CD14-positive monocyte (primary cell): ENCODE data around the gene NPW. TPM values are rescaled to one million over a fixed set of nuclear protein-coding genes. Genes with fewer than 3 reads are reported as not detected.

Source experiments
- DNase-seq, 3 donors: peaks; one replicate each; pipeline ENCODE4 v3.0.0-alpha.2; 2011 to 2022
- H2AFZ ChIP-seq: 2 replicates; pipeline ENCODE4 v1.6.0; 2012; ENCODE audit warnings: mild to moderate bottlenecking, low read depth, low read length, inconsistent platforms; ENCODE audit not compliant: insufficient read depth, poor library complexity, severe bottlenecking
- H3K27ac ChIP-seq, 2 donors: 1 replicate in 1 of 2; 2 replicates in 1 of 2; pipeline ENCODE4 v1.5.1; 2012 to 2013; ENCODE audit warnings: low read length in 2 of 2, control low read depth in 1 of 2, inconsistent platforms in 1 of 2, low read depth in 1 of 2, mild to moderate bottlenecking in 1 of 2
- H3K27me3 ChIP-seq, 2 donors: one replicate each; pipeline versions ENCODE4 v1.6.0 to v1.6.1; 2011 to 2013; ENCODE audit warnings: low read length in 2 of 2; ENCODE audit not compliant: control insufficient read depth in 2 of 2, insufficient read depth in 2 of 2
- H3K36me3 ChIP-seq, 2 donors: replicated peaks in 1 of 2; 1 replicate in 1 of 2; 2 replicates in 1 of 2; pipeline versions ENCODE4 v1.5.1 to v1.6.1; 2012 to 2013; ENCODE audit warnings: low read length in 2 of 2, control low read depth in 1 of 2, inconsistent platforms in 1 of 2, mild to moderate bottlenecking in 1 of 2; ENCODE audit not compliant: insufficient read depth in 2 of 2, control insufficient read depth in 1 of 2
- H3K4me1 ChIP-seq, 2 donors: 1 replicate in 1 of 2; 2 replicates in 1 of 2; pipeline versions ENCODE4 v1.5.1 to v1.6.1; 2012 to 2013; ENCODE audit warnings: low read length in 2 of 2, control low read depth in 1 of 2, inconsistent platforms in 1 of 2, mild to moderate bottlenecking in 1 of 2, moderate library complexity in 1 of 2; ENCODE audit not compliant: insufficient read depth in 2 of 2, control insufficient read depth in 1 of 2
- H3K4me2 ChIP-seq: replicated peaks from 2 replicates; pipeline ENCODE3; 2012; ENCODE audit warnings: low read length, moderate library complexity, mild to moderate bottlenecking; ENCODE audit not compliant: poor library complexity, severe bottlenecking; ENCODE audit errors: extremely low read depth
- H3K4me3 ChIP-seq, 3 experiments: fragments of 200-600 bp in 1 of 3; sonication (generic) in 1 of 3; replicated peaks in 1 of 3; 1 replicate in 2 of 3; 2 replicates in 1 of 3; pipeline ENCODE4 v1.5.1; 2011 to 2013; ENCODE audit warnings: low read length in 3 of 3, mild to moderate bottlenecking in 3 of 3, control low read depth in 2 of 3, low read depth in 2 of 3, inconsistent platforms in 1 of 3, moderate library complexity in 1 of 3
- H3K79me2 ChIP-seq: 2 replicates; pipeline ENCODE4 v1.6.0; 2012; ENCODE audit warnings: mild to moderate bottlenecking, control low read depth, inconsistent platforms, low read length, moderate library complexity; ENCODE audit not compliant: insufficient read depth
- H3K9ac ChIP-seq: 2 replicates; pipeline ENCODE4 v1.6.0; 2017; ENCODE audit warnings: low read length, mild to moderate bottlenecking; ENCODE audit not compliant: insufficient read depth, poor library complexity, severe bottlenecking
- H3K9me3 ChIP-seq, 2 donors: replicated peaks in 1 of 2; 1 replicate in 1 of 2; 2 replicates in 1 of 2; pipeline versions ENCODE4 v1.5.1 to v1.6.1; 2012 to 2013; ENCODE audit warnings: low read length in 2 of 2, control low read depth in 1 of 2; ENCODE audit not compliant: control insufficient read depth in 1 of 2, insufficient read depth in 1 of 2
- H4K20me1 ChIP-seq: 2 replicates; pipeline ENCODE4 v1.6.0; 2012; ENCODE audit warnings: mild to moderate bottlenecking, low read length, control low read depth, moderate library complexity; ENCODE audit not compliant: insufficient read depth
- H3K27ac Mint-ChIP-seq, 7 donors: one replicate each; pipeline ENCODE4 v1.8.0; 2020; ENCODE audit warnings: mild to moderate bottlenecking in 7 of 7, mixed read lengths in 7 of 7, moderate library complexity in 6 of 7, inconsistent platforms in 2 of 7
- H3K27me3 Mint-ChIP-seq, 3 donors: one replicate each; pipeline ENCODE4 v1.8.0; 2021 to 2022; ENCODE audit warnings: low read depth in 3 of 3, mild to moderate bottlenecking in 3 of 3, mixed read lengths in 3 of 3, moderate library complexity in 3 of 3, inconsistent platforms in 1 of 3
- H3K36me3 Mint-ChIP-seq, 2 donors: one replicate each; pipeline ENCODE4 v1.8.0; 2020; ENCODE audit warnings: mixed read lengths in 2 of 2, inconsistent platforms in 1 of 2, mild to moderate bottlenecking in 1 of 2
- H3K4me1 Mint-ChIP-seq: one replicate; pipeline ENCODE4 v1.8.0; 2020; ENCODE audit warnings: mild to moderate bottlenecking, mixed read lengths
- H3K4me3 Mint-ChIP-seq, 2 donors: one replicate each; pipeline ENCODE4 v1.8.0; 2020; ENCODE audit warnings: mild to moderate bottlenecking in 2 of 2, mixed read lengths in 2 of 2, moderate library complexity in 1 of 2
- H3K9me3 Mint-ChIP-seq, 7 donors: one replicate each; pipeline ENCODE4 v1.8.0; 2020 to 2022; ENCODE audit warnings: mixed read lengths in 7 of 7, mild to moderate bottlenecking in 6 of 7, moderate library complexity in 6 of 7, inconsistent platforms in 2 of 7
- CTCF ChIP-seq: fragments of 200-600 bp; IDR thresholded peaks from one replicate; pipeline ENCODE4 v1.8.0; 2022; ENCODE audit warnings: antibody characterized with exemption, mild to moderate bottlenecking
- WGBS: methylation state at CpG from one replicate; pipeline ENCODE4 v1.1.5; 2013; ENCODE audit warnings: missing lambda C conversion rate; ENCODE audit not compliant: insufficient coverage; 5-methylcytosine and 5-hydroxymethylcytosine counted together
- intact Hi-C, 2 donors: fragments of 100-400 bp; cut with micrococcal nuclease; formaldehyde crosslinking; loops; one replicate each; pipeline versions ENCODE4 v1.15.0 to v1.15.1; 2023
- polyA plus RNA-seq, 3 donors: library from polyadenylated mRNA; depleted of rRNA in 1 of 3; unstranded in 2 of 3; stranded (reverse) in 1 of 3; fragments of 300-500 nt in 2 of 3; fragments of >200 nt in 1 of 3; fragmentation: Illumina TruSeq in 2 of 3; gene quantifications; 1 replicate in 2 of 3; 2 replicates in 1 of 3; pipeline ENCODE4 v1.2.3, GENCODE V29; 2012 to 2021

Gene NPW
- polyA plus RNA-seq, 3 donors = not detected

- Mint-ChIP-seq H3K4me3 (no peak overlapping the region), H3K4me1 (peaks cover 17% of the 10 kb centered on the region), H3K36me3 (peaks cover 0 to 3% of the 10 kb centered on the region in 2 donors), H3K9me3 (peaks cover 0 to 4% (median 2%) of the 10 kb centered on the region in 7 donors), H3K27me3 (peaks cover 20 to 56% (median 32%) of the 10 kb centered on the region in 3 donors), H3K27ac (no peak overlapping the region)
- Histone ChIP-seq H3K4me2 (no peak overlapping the region), H3K9me3 (peaks cover 0 to 9% of the 10 kb centered on the region in 2 donors), H2AFZ (no peak overlapping the region), H3K79me2 (no peaks in the 10 kb centered on the region), H3K4me3 (no peak overlapping the region), H3K27ac (no peak overlapping the region), H3K36me3 (no peaks in the 10 kb centered on the region), H3K4me1 (peaks cover 20 to 27% of the 10 kb centered on the region in 2 donors), H3K9ac (no peak overlapping the region), H4K20me1 (no peaks in the 10 kb centered on the region), H3K27me3 (peaks cover 10 to 28% of the 10 kb centered on the region in 2 donors)
- DNase-seq = no peak
- WGBS = 71% methylated on average over 9 of the region's 11 CpGs
- no peak for TF ChIP-seq CTCF
- intact Hi-C loops = no loop called here
Observed at GRCh38 chr16:2031081-2031577, 11.5 kb downstream of the NPW start.

DNA sequence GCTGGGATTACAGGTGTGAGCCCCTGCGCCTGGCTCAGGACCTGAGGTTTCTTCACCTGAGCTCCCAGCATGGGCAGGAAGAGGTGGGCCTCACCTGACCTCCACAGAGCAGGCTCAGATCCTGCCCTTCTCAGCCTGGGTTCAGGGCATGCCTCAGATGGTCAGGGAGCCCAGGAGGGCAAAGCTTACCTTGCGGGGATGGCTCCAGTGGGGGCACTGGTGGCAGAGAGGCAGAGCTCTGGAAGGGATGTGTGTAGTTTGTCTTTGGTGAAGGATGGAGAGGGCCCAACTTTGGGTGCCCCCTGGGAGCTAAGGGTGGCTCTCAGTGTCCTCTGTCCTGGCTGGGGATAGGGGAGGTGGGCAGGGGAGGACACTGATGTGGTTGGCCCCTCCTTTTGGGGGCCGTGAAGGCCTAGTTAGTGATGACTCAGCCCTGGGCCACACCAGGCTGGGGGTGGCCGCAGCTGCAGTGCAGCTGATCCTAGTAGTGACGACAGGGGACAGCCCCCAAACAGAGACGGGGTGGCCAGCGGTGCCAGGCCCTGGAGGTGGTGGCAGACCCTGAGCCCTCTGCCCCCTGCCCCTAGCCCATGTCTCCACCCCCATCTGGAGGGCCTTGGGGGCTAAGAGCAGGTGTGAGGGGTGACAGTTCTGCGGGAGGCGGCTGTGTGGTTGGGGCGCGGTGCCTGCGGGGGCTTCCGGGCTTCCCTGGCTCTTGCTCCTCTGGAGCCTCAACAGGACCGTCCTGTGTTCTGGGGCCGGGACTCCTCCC, 12.9 kb downstream of the NPW start:
- no peak for TF ChIP-seq CTCF
- no peaks in the 10 kb centered on the region for H4K20me1 ChIP-seq
- DNase-seq = peak in 1 of 3 donors; percentile 44
- peaks cover 3 to 21% of the 10 kb centered on the region in 2 donors for H3K27me3 ChIP-seq
- peaks cover 0 to 3% (median 2%) of the 10 kb centered on the region in 7 donors for H3K9me3 Mint-ChIP-seq
- peak overlapping the region in 3 of 7 donors; percentile 42 to 80 (median 61) for H3K27ac Mint-ChIP-seq
- H3K4me3 ChIP-seq = peak overlapping the region in 2 of 3 experiments; percentile 35 to 66
- H3K9ac ChIP-seq = peak overlapping the region; percentile 45
- no peak overlapping the region for H3K27ac ChIP-seq
- H3K4me1 Mint-ChIP-seq = peaks cover 16% of the 10 kb centered on the region
- peak overlapping the region in 1 of 2 donors; percentile 37 for H3K4me3 Mint-ChIP-seq
- peaks cover 16 to 18% of the 10 kb centered on the region in 2 donors for H3K4me1 ChIP-seq
- H3K9me3 ChIP-seq = peaks cover 0 to 8% of the 10 kb centered on the region in 2 donors
- intact Hi-C loops = no loop called here
- peak overlapping the region; percentile 76 for H2AFZ ChIP-seq
- peaks cover 16 to 47% (median 27%) of the 10 kb centered on the region in 3 donors for H3K27me3 Mint-ChIP-seq
- H3K79me2 ChIP-seq = no peaks in the 10 kb centered on the region
- H3K4me2 ChIP-seq = peak overlapping the region; percentile 58
- WGBS = 53% methylated on average over 12 of the region's 15 CpGs
- H3K36me3 ChIP-seq = no peaks in the 10 kb centered on the region
- H3K36me3 Mint-ChIP-seq = peaks cover 0 to 2% of the 10 kb centered on the region in 2 donors
